Breast epithelium (tissue), 4 donors: ENCODE measurements around the gene HSF4. TPM values are rescaled to one million over a fixed set of nuclear protein-coding genes. Genes with fewer than 3 reads are reported as not detected.

Source experiments
- DNase-seq, 2 donors: peaks; one replicate each; pipeline ENCODE4 v3.0.0-alpha.2; 2019; ENCODE audit warnings: low spot score in 2 of 2
- H3K27ac ChIP-seq, 2 donors: fragments of 200-600 bp; sonication (generic) in 1 of 2; one replicate each; pipeline ENCODE4 v1.5.1; 2016 to 2019; ENCODE audit warnings: mild to moderate bottlenecking in 1 of 2
- H3K27me3 ChIP-seq, 2 donors: fragments of 200-600 bp; sonication (generic) in 1 of 2; one replicate each; pipeline versions ENCODE4 v1.5.1 to v1.6.0; 2017 to 2019; ENCODE audit warnings: control low read depth in 1 of 2, mild to moderate bottlenecking in 1 of 2
- H3K36me3 ChIP-seq: fragments of 200-600 bp; one replicate; pipeline ENCODE4 v1.5.1; 2019
- H3K4me1 ChIP-seq, 2 donors: fragments of 200-600 bp; sonication (generic); one replicate each; pipeline ENCODE4 v1.5.1; 2016 to 2019; ENCODE audit warnings: control low read depth in 1 of 2
- H3K4me3 ChIP-seq, 3 donors: fragments of 200-600 bp; sonication (generic); 1 replicate in 2 of 3; 2 replicates in 1 of 3; pipeline ENCODE4 v1.5.1; 2016 to 2019; ENCODE audit warnings: mild to moderate bottlenecking in 3 of 3, moderate library complexity in 2 of 3
- H3K9me3 ChIP-seq, 2 donors: fragments of 200-600 bp; sonication (generic) in 1 of 2; one replicate each; pipeline ENCODE4 v1.5.1; 2016 to 2019; ENCODE audit warnings: control low read depth in 1 of 2
- POLR2A ChIP-seq: fragments of 450-650 bp; IDR thresholded peaks from one replicate; pipeline ENCODE4 v1.6.1; 2016; ENCODE audit warnings: antibody characterized with exemption, mild to moderate bottlenecking, moderate library complexity
- POLR2AphosphoS5 ChIP-seq, 3 donors: sonication (generic); formaldehyde crosslinking; IDR thresholded peaks; one replicate each; pipeline ENCODE4 v1.6.1; 2017; ENCODE audit warnings: antibody characterized with exemption in 3 of 3
- intact Hi-C: fragments of 100-400 bp; cut with DNase I; formaldehyde crosslinking; loops from one replicate; pipeline ENCODE4 v1.15.1; 2023; ENCODE audit warnings: low total_unique reads
- total RNA-seq, 3 donors: library from RNA; depleted of rRNA; stranded (reverse); fragments of >200 nt; gene quantifications; one replicate each; pipeline ENCODE4 v1.1.0, GENCODE V29; 2016
- TF ChIP-seq, protein P1 (sequence below), 3 donors: fragments of 450-650 bp; IDR thresholded peaks; one replicate each; pipeline ENCODE4 v1.5.1; 2016 to 2017; ENCODE audit warnings: antibody characterized with exemption in 3 of 3, mild to moderate bottlenecking in 3 of 3, moderate library complexity in 3 of 3

Gene HSF4
- total RNA-seq, 3 donors from 2014 or later, result 46.9 to 113 (median 62.5) TPM

DNA sequence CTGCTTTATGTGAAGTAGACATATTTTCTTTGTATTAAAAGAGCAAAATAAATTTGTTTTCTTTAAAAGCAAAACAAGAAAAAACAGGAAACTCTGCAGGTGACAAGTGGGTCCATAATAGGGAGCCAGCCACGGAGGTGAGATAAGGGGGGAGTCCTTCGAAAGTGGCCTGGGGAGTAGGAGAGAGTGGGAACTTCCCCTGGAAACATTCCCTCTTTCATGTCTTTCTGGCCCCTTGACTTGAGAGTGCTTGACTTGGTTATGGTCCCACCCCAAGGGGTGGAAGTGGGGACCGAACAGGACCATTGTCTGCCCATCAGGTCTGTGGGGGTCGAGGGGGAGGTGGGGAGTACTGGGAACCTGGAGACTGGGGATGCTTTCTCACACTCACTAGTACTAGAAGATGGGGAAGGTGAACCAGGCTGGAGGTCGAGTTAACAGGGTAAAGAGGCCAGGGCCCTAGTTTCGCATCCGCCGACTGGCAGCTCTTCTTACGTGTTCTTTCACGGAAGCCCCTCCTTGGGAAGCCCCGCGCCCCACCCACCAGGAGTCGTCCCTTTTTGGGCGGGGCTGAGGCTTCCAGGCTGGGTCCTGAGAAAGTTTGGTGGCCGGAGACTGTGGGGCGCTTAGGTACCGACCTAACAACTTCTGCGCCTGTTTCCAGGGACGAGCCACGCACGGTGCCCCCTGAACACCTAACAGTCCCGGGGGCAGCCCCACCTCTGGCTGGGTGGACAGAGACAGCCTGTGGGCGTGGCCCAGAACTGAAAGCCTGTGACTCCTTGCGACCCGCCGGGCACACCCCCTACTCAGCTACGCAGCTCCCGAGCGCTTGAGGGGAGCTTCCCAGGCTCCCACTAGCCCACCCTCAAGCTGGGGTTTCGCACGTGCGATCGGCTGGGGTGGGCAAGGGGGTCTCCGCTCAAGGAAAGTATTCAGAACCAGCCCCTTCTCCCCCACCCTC is 5.6 kb upstream of the HSF4 start:
- TF ChIP-seq, protein P1, sequence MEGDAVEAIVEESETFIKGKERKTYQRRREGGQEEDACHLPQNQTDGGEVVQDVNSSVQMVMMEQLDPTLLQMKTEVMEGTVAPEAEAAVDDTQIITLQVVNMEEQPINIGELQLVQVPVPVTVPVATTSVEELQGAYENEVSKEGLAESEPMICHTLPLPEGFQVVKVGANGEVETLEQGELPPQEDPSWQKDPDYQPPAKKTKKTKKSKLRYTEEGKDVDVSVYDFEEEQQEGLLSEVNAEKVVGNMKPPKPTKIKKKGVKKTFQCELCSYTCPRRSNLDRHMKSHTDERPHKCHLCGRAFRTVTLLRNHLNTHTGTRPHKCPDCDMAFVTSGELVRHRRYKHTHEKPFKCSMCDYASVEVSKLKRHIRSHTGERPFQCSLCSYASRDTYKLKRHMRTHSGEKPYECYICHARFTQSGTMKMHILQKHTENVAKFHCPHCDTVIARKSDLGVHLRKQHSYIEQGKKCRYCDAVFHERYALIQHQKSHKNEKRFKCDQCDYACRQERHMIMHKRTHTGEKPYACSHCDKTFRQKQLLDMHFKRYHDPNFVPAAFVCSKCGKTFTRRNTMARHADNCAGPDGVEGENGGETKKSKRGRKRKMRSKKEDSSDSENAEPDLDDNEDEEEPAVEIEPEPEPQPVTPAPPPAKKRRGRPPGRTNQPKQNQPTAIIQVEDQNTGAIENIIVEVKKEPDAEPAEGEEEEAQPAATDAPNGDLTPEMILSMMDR (IDR thresholded peaks at IDR 0.05), result no peak
- no peak for TF ChIP-seq POLR2AphosphoS5 (IDR thresholded peaks at IDR 0.05)
- TF ChIP-seq POLR2A, result no peak
- Histone ChIP-seq H3K9me3 (no peaks in the 10 kb centered on the region), H3K4me3 (peak overlapping the region; percentile 80 to 96 (median 93)), H3K36me3 (no peaks in the 10 kb centered on the region), H3K27me3 (no peaks in the 10 kb centered on the region), H3K4me1 (peaks cover 5 to 11% of the 10 kb centered on the region in 2 donors), H3K27ac (peak overlapping the region; percentile 81 to 86)
- intact Hi-C loops, result no loop called here
- DNase-seq, result no peak

DNA sequence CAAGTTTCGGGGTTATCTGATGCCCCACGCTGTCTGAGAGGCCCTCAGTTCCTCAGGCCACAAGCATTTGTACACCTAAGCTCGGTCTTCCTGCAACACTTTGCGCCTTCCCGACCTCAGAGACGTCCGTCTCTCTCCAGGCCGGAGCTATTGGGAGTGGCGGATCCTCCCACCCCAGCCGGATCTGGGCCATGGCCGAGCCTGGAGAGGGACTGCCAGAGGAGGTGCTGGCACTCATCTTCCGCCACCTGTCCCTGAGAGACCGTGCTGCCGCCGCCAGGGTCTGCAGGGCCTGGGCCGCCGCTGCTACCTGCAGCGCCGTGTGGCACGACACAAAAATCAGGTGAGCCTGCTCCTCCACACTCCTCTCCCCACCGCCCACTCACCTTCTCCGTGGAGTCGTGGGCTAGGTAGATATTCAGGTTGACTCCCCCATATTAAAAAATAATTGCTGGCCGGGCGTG is 2.9 kb upstream of the HSF4 start:
- Histone ChIP-seq H3K4me1 (peaks cover 10 to 11% of the 10 kb centered on the region in 2 donors), H3K27ac (no peak overlapping the region), H3K9me3 (no peaks in the 10 kb centered on the region), H3K36me3 (no peaks in the 10 kb centered on the region), H3K4me3 (peak overlapping the region in 2 of 3 donors; percentile 80 to 96), H3K27me3 (no peaks in the 10 kb centered on the region)
- TF ChIP-seq POLR2A, result no peak
- TF ChIP-seq, protein P1 (IDR thresholded peaks at IDR 0.05), result no peak
- TF ChIP-seq POLR2AphosphoS5 (IDR thresholded peaks at IDR 0.05), result no peak
- intact Hi-C loops, result no loop called here
- DNase-seq, result no peak

DNA sequence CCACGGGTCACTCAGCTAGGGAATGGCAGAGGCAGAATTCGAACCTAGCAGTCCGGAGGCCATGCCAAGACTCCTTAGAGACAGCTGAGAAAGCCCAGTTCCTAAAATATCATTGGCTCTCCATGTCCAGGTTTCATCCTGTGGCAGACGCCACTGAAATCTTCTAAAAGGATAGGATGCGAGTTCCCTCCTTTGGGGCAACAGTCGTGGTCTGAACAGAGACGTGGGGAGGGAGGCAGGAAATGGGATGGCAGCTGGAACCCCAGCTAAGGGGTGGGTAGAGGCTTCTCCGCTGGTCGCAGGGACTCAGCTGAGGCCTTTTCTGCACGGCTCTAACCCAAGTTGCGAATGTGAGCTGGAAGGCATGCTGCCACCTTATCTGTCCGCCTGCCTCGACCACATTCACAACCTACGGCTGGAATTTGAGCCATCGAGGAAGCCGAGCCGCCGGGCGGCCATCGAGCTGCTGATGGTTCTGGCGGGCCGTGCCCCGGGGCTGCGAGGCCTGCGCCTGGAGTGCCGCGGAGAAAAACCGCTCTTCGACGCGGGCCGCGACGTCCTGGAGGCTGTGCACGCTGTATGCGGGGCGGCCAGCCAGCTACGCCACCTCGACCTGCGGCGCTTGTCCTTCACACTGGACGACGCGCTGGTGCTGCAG is 1.9 kb upstream of the HSF4 start:
- H3K4me1 ChIP-seq, result peaks cover 10 to 11% of the 10 kb centered on the region in 2 donors
- TF ChIP-seq POLR2AphosphoS5 (IDR thresholded peaks at IDR 0.05), result no peak
- TF ChIP-seq POLR2A, result no peak
- TF ChIP-seq, protein P1 (IDR thresholded peaks at IDR 0.05), result no peak
- H3K27me3 ChIP-seq, result no peaks in the 10 kb centered on the region
- peak overlapping the region; percentile 42 to 70 (median 52) for H3K4me3 ChIP-seq
- H3K27ac ChIP-seq, result peak overlapping the region in 1 of 2 donors; percentile 19
- H3K36me3 ChIP-seq, result no peaks in the 10 kb centered on the region
- intact Hi-C loops, result no loop called here
- no peaks in the 10 kb centered on the region for H3K9me3 ChIP-seq
- DNase-seq, result no peak

DNA sequence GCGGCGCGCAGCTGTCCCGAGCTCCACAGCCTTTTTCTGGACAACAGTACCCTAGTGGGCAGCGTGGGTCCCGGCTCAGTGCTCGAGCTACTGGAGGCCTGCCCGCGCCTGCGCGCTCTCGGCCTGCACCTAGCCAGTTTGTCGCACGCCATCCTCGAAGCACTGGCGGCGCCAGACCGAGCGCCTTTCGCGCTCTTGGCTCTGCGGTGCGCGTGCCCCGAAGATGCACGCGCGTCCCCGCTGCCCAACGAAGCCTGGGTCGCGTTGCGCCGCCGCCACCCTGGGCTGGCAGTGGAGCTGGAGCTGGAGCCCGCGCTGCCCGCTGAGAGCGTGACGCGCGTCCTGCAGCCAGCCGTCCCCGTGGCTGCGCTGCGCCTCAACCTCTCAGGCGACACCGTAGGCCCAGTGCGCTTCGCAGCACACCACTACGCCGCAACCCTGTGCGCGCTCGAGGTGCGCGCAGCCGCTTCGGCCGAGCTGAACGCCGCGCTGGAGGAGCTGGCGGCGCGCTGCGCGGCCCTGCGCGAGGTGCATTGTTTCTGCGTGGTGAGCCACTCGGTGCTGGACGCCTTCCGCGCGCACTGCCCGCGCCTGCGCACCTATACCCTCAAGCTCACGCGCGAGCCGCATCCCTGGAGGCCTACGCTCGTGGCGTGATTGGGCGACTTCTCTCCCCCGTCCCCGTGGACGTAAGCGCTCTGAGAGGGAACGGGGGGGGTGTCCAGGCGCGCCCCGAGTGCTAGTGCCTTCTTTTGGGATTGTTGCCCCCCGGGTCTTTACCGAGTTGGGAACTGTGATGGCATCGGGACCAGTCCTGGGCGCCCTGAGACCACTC is 1.2 kb upstream of the HSF4 start:
- Histone ChIP-seq H3K36me3 (no peaks in the 10 kb centered on the region), H3K9me3 (no peaks in the 10 kb centered on the region), H3K4me3 (peak overlapping the region; percentile 42 to 70 (median 52)), H3K4me1 (peaks cover 10 to 11% of the 10 kb centered on the region in 2 donors), H3K27ac (peak overlapping the region; percentile 52 to 82), H3K27me3 (no peaks in the 10 kb centered on the region)
- TF ChIP-seq POLR2A (no peak), POLR2AphosphoS5 (IDR thresholded peaks at IDR 0.05) (peak in 1 of 3 donors; percentile 20)
- TF ChIP-seq, protein P1 (IDR thresholded peaks at IDR 0.05), result no peak
- intact Hi-C loops, result no loop called here
- no peak for DNase-seq
